Left ventricle myocardium superior (tissue), 1 donor: ENCODE measurements around the gene SNAPC2. TPM values are rescaled to one million over a fixed set of nuclear protein-coding genes. Genes with fewer than 3 reads are reported as not detected.
A peak's percentile ranks its signal among the peaks of the same experiment; 100 is the strongest.
"Not testable (repeated sequence)": the region's sequence is repeated elsewhere in the genome, so short reads cannot be mapped to it uniquely, and the experiment has no call there.

Experiments
- ATAC-seq: fragments of 200-7000 bp; cut with Tn5 transposase; one replicate; pipeline ENCODE4 v1.9.1; 2020; ENCODE audit warnings: mild to moderate bottlenecking, moderate library complexity
- DNase-seq: peaks from one replicate; pipeline ENCODE4 v3.0.0-alpha.2; 2020
- intact Hi-C: fragments of 100-400 bp; cut with micrococcal nuclease; formaldehyde crosslinking; loops from one replicate; pipeline ENCODE4 v1.11.0; 2022
- total RNA-seq: library from RNA; stranded (reverse); fragmentation: NEBNext Ultra II Directional; extraction: Animal tissue kit (Norgen Biotek cat#: 25700); gene quantifications from one replicate; pipeline ENCODE4 v1.2.1, GENCODE V29; 2021
- donor health status: DM: no; HTN: yes; CAD: no; lungs with severe emphysema.

The SNAPC2 gene
- total RNA-seq, 1 donor from 2014 or later: 9.7 TPM

DNA sequence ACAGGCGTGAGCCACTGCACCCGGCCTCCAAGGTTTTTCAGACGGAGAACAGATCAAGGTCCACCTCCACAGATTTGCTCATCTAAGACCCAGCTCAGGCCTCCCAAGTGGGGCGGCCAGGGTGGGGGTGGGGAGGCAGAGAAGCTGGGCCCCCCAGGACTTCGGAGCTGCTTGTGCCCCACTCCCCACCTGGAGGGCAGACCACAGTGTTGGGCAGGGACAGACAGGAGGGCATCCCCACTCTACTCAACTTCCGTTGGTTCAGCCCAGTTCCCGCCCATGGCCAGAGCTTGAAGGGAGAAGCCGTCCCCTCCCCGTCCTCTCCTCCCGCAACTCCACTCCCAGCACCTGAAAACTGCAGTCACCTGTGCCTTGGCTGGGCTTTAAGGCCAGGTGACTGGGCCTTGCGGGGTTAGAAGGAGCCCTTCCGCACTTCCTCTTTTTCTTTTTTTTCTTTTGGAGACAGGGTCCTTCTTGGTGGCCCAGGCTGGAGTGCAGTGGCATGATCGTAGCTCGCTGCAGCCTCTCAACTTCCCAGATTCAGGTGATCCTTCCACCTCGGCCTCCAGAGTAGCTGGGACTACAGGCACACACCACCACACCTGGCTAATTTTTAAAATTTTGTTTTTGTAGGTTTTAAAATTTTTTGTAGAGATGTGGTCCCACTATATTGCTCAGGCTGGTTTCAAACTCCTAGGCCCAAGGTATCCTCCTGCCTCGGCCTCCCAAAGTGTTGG, 32.6 kb upstream of the SNAPC2 start:
- DNase-seq: no peak
- intact Hi-C loops: no loop called here
- ATAC-seq: no peak

DNA sequence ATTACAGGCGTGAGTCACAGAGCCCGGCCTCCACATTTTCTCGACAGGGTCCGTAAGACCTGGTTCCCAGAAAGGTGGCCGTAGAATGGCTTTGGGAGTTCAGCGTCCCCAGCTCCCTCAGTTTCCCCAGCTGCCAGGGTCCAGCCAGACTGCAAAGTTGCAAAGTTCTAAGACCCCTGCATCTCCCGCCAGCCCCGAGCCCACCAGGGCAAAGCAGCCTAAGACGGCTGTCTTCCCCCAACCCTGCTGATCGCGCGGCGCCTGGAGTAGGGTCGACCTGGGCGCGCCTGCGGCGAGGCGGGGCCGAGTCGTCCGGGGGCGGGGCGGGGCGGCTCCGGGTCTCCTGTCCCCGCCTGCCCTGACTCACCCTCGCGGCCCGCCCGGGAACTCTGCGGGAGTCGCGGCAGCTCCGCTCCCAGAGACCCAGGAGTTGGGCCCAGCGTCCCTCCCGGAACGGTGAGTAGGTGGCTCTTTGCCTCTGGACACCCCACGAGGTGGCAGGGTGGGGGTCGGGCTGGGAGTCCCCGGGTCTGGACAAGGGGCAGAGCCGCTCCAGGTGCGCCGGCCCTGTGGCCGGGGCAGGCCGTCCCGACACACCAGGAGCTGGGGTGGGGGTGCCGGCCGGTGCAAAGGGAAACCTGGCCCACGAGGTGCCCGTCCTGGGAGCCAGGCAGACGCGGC, 31.9 kb upstream of the SNAPC2 start, which contains the start of gene LRRC8E:
Gene LRRC8E (plus strand): TSS at position 366 of the 681 bp plus-strand sequence. CDS start 7,094 bp downstream, outside the sequence.
- peak; percentile 94 for ATAC-seq
- DNase-seq: peak; percentile 65
- intact Hi-C loops: no loop called here

DNA sequence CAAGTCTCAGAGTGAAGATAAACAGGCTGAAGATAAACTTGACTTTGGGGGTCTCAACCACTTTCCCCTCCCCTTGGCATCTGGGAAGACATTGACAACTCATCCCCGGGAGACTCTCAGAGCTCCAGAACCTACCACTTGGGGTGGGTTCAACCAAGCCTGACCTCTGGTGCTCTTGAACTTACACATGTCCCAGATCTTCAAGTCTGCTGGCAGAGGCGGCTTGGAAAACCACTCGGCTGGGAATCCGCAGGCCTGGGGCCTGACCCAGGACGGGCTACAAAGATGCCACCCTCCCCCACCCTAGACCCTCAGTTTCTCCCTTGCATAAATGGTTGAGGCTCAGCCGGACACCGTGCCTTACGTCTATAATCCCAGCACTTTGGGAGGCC, 31.3 kb upstream of the SNAPC2 start:
- intact Hi-C loops: no loop called here
- ATAC-seq (no peak), DNase-seq (no peak)

DNA sequence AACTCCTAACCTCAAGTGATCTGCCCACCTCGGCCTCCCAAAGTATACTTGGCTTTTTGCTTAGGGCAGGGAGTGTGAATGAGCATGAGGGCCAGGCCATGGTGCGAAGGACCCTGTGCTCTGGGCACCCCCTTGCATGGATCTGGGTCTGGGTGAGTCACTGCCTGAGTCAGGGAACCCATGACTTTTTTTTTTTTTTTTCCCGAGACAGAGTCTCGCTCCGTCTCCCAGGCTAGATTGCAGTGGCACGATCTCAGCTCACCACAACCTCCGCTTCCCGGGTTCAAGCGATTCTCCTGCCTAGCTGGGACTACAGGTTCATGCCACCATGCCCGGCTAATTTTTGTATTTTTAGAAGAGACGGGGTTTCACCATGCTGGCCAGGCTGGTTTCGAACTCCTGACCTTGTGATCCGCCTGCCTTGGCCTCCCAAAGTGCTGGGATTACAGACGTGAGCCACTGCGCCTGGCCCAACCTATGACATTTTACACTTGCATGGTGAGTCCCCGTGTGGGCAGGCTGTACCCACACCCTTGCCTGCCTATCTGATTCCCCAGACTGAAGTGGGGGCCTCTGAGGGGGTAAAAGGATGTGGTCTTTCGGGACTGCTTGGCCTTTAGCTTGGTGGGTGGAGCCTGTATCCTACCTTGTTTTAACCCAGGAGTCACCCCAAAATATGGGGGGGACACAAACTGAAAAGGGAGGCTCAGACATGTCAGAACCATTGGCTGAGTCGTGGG, 26.6 kb upstream of the SNAPC2 start:
- ATAC-seq, DNase-seq, intact Hi-C loops: not testable (repeated sequence)

- intact Hi-C loops: no loop called here
- DNase-seq: no peak
Observed at GRCh38 chr19:7894612-7895309, 25.4 kb upstream of the SNAPC2 start.

DNA sequence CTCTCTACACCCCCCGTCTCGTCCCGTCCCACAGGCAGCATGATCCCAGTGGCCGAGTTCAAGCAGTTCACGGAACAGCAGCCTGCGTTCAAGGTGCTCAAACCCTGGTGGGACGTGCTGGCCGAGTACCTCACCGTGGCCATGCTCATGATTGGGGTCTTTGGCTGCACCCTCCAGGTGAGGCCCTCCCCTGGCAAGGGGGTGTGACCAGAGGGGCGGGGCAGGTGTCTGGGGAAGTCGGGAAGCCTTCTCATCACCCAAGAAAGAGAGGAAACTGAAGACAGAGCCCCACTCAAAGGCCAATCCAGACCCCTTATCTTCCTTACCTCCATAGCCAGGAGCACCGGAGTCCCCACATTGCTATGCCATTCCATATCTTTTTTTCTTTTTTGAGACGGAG, 24.6 kb upstream of the SNAPC2 start:
- ATAC-seq (no peak), DNase-seq (no peak)
- intact Hi-C loops: no loop called here

More at GRCh38 chr19:7894612-7895309, 25.4 kb upstream of the SNAPC2 start:
- no peak for ATAC-seq

GRCh38 chr19:7897292-7897691, 22.8 kb upstream of the SNAPC2 start:
- intact Hi-C loops: no loop called here
- no peak for ATAC-seq
- DNase-seq: no peak

- DNase-seq: no peak
- intact Hi-C loops: no loop called here
Observed at GRCh38 chr19:7898967-7899366, 21.2 kb upstream of the SNAPC2 start.

DNA sequence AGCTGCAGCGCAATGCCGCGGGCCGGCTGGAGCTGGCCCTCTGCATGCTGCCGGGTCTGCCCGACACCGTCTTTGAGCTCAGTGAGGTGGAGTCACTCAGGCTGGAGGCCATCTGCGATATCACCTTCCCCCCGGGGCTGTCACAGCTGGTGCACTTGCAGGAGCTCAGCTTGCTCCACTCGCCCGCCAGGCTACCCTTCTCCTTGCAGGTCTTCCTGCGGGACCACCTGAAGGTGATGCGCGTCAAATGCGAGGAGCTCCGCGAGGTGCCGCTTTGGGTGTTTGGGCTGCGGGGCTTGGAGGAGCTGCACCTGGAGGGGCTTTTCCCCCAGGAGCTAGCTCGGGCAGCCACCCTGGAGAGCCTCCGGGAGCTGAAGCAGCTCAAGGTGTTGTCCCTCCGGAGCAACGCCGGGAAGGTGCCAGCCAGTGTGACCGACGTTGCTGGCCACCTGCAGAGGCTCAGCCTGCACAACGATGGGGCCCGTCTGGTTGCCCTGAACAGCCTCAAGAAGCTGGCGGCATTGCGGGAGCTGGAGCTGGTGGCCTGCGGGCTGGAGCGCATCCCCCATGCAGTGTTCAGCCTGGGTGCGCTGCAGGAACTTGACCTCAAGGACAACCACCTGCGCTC, 20.3 kb upstream of the SNAPC2 start:
- DNase-seq (no peak), ATAC-seq (no peak)

More at GRCh38 chr19:7898967-7899366, 21.2 kb upstream of the SNAPC2 start:
- no peak for ATAC-seq

DNA sequence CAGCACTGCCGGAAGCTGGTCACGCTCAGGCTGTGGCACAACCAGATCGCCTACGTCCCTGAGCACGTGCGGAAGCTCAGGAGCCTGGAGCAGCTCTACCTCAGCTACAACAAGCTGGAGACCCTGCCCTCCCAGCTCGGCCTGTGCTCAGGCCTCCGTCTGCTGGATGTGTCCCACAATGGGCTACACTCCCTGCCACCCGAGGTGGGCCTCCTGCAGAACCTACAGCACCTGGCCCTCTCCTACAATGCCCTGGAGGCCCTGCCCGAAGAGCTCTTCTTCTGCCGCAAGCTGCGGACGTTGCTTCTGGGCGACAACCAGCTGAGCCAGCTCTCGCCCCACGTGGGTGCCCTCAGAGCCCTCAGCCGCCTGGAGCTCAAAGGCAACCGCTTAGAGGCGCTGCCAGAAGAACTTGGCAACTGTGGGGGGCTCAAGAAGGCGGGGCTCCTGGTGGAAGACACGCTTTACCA, 19.7 kb upstream of the SNAPC2 start:
- intact Hi-C loops: no loop called here
- DNase-seq: no peak
- ATAC-seq: no peak

More for the DNA sequence above, 20.3 kb upstream of the SNAPC2 start:
- intact Hi-C loops: no loop called here

- no peak for DNase-seq
- no peak for ATAC-seq
- intact Hi-C loops: no loop called here
Observed at GRCh38 chr19:7900931-7901330, 19.2 kb upstream of the SNAPC2 start.

- ATAC-seq: no peak
- intact Hi-C loops: no loop called here
- no peak for DNase-seq
Observed at GRCh38 chr19:7901337-7901736, 18.8 kb upstream of the SNAPC2 start.

DNA sequence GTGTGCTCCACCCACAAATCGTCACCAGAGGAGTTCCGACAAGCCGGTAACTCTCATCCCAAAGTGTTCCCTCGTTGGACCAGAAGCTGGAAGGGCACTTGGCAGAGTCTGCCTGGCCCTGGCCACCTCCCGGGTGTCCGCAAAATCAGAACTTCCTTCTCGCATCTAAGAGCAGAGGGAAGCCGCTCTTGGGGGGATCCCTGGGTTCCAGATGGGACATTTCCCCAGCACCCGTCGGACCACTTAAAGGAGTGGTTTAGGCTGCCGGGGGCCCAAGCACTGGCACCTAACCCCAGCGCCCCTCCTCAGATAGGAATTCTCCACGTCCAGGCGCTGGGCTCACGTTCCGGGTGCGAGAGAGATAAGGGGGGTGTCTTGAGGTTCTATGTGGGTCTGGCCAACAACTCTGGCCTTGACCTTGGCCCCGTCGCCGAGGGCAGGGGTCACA, 17.3 kb upstream of the SNAPC2 start:
- intact Hi-C loops: no loop called here
- DNase-seq (no peak), ATAC-seq (no peak)

DNA sequence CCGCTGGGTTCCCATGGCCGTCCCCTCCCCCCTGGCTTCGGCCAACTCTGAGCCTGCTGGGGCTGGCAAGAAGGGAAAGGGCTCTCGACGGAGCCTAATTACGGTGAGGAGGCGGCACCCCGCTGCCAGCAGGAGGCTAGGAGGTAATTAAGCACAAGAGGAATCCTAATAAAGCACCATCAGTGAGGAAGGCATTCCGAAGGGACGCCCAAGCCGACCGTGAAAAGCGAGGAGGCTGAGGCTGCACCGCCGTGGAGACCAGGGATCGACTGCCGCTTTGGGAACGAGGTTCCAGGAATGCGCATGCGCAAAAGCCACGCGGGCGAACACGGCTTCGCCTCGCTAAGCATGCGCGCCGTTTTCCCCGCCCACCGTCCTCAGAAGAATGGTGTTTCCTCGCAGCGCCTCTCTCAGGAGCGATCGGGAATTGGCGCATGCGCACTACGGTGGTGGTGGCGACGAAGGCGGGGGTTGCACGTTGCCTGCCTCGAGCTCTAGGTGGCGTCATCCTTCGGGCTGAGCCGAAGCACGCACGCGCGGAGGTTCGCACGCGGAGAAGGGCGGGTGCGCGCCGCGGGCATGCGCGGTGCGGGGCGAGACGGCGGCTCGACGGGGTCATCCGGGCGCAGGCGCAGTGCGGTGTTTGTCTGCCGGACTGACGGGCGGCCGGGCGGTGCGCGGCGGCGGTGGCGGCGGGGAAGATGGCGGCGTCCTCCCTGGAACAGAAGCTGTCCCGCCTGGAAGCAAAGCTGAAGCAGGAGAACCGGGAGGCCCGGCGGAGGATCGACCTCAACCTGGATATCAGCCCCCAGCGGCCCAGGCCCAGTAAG, 16.7 kb upstream of the SNAPC2 start, which contains the start of gene MAP2K7:
Gene MAP2K7 (plus strand): TSS at position 634 of the 830 bp plus-strand sequence. CDS start 68 bp downstream, at position 702.
- intact Hi-C loops: no loop called here
- ATAC-seq (peak; percentile 89), DNase-seq (peak; percentile 100)

DNA sequence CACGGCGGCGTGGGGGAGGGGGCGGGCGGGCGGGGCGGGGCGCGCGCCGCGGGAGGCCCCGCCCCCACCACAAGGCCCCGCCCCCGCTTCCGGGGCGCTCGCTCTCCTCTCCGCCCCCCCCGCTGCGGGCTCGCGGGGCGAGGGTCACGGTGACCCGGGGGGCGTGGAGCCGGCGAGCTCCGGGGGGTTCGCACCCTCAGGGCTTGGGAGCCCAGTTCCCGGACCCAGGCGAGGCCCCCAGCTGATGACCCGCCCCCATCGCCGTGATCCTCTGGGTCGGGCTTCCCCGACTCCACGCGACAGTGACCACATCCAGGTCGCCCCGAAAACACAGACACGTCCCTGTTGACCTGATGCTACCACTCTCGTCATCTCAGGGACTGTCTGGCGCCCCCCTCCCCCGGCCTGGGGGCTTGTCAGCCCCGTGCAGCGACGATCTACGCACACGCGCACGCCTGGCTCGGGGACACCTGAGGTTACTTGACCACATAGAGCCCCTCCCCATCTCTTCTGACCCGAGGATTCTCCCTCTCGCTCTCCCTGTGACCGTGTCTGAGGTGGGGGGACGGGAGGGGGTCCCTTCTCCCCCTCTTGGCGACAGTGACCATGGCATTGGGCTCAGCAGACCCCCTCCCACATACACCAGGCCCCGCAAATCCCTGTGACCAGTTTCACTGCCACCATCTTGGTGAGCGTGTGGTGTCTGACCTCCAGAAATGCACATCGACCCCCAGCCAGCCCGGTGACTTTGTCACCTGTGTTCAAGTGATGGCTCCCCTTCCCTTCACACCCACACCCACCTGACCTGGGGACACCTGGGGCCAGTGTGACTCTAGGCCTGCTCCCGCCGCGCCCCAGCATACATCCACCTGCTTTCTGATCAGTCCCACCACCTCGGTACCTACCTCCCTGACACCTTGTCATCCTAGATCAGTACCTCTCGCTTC, 15.8 kb upstream of the SNAPC2 start:
- DNase-seq (peak; percentile 79), ATAC-seq (peak; percentile 55)
- intact Hi-C loops: no loop called here

DNA sequence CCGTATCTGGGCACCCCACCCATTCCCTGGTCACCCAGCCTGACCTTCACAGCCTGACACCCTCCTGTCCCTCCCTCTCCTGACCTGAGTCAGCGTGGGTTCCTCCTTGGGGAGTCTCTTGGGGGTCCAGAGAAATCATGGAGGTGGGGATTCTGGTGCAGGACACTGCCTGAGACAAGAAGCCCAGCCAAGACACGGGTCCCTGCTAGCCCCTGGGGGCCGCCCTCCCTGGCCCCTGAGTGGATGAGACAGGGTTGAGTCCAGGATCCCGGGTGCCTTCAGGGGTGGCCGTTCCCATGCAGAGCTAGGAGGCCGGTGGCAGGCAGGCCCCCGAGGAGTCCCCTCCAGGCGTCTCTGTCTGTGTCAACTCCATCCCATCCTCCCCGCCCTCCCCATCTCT, 14.9 kb upstream of the SNAPC2 start:
- DNase-seq (no peak), ATAC-seq (no peak)
- intact Hi-C loops: no loop called here

GRCh38 chr19:7905859-7906258, 14.3 kb upstream of the SNAPC2 start:
- DNase-seq (no peak), ATAC-seq (no peak)
- intact Hi-C loops: no loop called here
